GM12864 (cell line): ENCODE measurements around the gene ZNF804B.

Experiments used
- DNase-seq: peaks from one replicate; pipeline ENCODE4 v3.0.0-alpha.2; 2011; ENCODE audit warnings: low read depth
- H3K4me3 ChIP-seq: 2 replicates; pipeline ENCODE4 v1.5.1; 2011; ENCODE audit warnings: mild to moderate bottlenecking, low read depth, low read length, control low read depth
- TF ChIP-seq, protein P1 (sequence below): IDR thresholded peaks from 2 replicates; pipeline ENCODE4 v1.5.1; 2011; ENCODE audit warnings: low read depth, mild to moderate bottlenecking, moderate library complexity, low read length, control low read depth, inconsistent platforms; ENCODE audit errors: missing control alignments

ZNF804B gene

DNA sequence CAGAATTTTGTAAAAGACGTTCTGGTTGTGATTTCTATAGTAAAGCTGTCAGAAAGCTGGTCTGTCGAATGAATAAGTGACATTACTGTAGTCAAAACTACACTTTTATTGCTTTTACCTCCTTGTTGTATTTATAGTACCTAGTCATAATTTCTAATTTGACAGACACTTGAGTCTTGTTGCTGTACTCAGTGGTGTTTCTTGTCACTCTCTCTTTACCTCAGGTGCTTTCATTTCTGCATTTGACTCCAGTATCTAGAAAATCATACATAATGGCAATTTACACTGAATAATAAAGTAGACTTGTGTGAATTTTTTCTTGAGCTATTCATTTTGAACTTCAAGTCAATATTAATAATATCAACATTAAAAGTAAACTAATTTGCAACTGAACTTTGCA is 293.6 kb downstream of the ZNF804B start:
- DNase-seq: no peak
- TF ChIP-seq, protein P1, sequence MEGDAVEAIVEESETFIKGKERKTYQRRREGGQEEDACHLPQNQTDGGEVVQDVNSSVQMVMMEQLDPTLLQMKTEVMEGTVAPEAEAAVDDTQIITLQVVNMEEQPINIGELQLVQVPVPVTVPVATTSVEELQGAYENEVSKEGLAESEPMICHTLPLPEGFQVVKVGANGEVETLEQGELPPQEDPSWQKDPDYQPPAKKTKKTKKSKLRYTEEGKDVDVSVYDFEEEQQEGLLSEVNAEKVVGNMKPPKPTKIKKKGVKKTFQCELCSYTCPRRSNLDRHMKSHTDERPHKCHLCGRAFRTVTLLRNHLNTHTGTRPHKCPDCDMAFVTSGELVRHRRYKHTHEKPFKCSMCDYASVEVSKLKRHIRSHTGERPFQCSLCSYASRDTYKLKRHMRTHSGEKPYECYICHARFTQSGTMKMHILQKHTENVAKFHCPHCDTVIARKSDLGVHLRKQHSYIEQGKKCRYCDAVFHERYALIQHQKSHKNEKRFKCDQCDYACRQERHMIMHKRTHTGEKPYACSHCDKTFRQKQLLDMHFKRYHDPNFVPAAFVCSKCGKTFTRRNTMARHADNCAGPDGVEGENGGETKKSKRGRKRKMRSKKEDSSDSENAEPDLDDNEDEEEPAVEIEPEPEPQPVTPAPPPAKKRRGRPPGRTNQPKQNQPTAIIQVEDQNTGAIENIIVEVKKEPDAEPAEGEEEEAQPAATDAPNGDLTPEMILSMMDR: no peak

DNA sequence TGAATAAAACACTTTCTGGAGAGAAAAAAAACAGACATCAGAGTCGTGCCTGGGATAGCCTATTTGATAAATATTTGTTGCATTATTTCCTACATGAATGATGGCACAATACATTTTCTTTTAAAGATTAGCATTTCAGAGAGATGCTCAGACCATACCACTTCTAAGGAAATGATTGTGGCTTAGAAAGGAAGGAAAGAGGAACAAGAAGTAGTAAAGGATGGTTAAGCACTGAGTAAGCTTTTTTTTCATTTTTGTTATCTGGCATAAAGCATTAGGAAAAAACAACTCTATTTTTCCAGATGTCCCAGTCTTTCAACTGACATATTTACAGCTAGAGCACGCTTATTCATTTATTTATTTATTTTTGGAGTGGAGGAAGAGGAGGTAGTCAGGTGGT is 294.9 kb downstream of the ZNF804B start:
- H3K4me3 ChIP-seq: no peak overlapping the region
- no peak for DNase-seq
- TF ChIP-seq, protein P1: no peak

More for the DNA sequence above, 293.6 kb downstream of the ZNF804B start:
- no peak overlapping the region for H3K4me3 ChIP-seq

DNA sequence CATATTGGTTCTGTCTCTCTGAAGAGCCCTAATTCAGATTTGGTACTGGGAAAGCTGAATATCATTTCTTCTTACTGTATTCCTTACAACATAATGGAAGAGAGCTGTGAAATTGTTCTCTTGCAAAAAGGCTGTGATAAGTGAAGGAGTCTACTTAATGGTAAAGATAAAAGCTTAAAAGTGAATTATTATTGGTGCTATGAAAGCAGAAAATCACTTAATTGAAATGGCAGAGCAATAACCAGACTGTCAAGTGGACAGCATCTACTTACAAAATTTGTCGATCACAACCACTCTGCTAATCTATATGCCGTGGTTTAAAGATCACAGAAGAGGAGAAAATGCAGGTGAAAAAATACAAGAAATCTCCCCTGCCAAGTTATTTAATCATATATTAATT is 300.7 kb downstream of the ZNF804B start:
- no peak overlapping the region for H3K4me3 ChIP-seq
- TF ChIP-seq, protein P1: no peak
- no peak for DNase-seq

DNA sequence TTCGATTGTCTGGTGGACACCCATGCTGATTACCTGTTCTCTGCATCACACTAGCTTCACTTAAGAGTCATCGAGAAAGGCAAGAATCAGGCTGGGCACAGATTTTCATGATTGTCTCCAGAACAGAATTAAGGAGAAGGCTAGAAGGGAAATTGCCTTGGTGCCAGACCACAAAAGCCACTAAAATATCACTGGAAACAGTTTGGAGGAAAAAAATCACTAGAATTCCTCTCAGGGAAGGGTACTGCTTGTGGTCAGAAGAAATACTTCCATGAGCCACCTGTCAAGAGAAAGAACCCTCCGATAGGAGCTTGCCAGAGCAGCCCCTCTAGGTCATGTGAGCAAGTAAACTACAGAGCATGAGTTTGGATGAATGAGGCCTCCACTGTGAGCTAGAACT is 305.3 kb downstream of the ZNF804B start:
- no peak for DNase-seq
- TF ChIP-seq, protein P1: no peak
- no peak overlapping the region for H3K4me3 ChIP-seq

DNA sequence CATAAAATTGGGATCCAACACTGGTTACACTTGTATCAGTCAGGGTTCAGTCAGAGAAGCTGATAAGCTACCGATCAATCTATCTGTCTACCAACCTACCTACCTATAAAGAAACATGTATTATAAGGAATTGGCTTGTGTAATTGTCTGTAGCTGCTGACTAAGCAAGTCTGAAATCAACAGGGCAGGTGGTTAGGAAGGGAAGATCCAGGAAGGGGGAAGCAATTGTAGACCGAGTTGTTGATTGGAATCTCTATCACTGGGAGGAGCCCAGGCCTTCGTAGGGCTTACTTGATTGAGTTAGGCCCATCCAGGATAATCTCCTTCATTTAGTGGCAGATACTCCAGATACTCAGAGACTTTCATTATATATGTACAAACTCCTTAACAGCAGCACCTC is 307.5 kb downstream of the ZNF804B start:
- no peak for DNase-seq
- TF ChIP-seq, protein P1: no peak
- no peak overlapping the region for H3K4me3 ChIP-seq

DNA sequence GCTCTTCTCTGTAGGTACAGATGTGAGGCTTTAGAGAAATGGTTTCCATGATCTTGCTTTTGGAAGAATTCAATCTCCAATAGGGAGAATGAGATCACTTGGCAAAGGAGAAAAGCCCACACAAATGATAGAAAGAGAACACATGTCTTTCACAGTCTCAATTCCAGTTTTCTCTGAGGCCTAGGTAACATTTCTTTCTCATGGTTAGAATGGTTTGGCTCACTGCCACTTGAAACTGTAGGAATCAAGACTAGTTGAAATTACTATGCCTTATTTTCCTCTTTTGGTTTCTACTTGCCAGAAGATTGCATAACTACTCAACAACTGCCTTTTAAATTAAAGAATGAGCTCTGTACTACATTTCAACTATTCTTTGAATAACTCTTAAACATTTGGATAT is 312.6 kb downstream of the ZNF804B start:
- TF ChIP-seq, protein P1: no peak
- no peak overlapping the region for H3K4me3 ChIP-seq
- no peak for DNase-seq

DNA sequence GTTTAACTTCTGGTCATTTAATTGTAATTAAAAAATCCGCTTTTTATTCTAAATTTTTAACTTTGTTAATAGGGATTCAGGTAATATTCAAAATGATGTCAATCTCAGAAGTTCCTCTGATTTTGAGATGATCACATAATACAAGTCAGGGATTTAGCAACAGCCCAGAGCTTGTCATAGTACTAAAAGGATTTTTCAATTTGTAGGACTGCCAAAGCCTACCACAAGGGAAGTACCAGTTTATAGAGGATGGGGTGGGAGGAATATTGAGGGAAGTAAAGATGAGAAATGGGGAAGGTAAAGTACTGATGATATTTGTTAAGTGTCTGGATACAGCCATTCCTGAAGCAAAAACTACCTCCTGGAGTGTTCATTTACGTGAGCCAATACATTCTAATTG is 314.3 kb downstream of the ZNF804B start:
- TF ChIP-seq, protein P1: no peak
- no peak overlapping the region for H3K4me3 ChIP-seq
- no peak for DNase-seq
